ENCODE measurements around the gene TRIOBP. TPM values are rescaled to one million over a fixed set of nuclear protein-coding genes. Genes with fewer than 3 reads are reported as not detected.

TRIOBP gene
- total RNA-seq, 1 donor from 2014 or later: 40.6 TPM

- no peak overlapping the region for H3K4me2 ChIP-seq (ENCODE audit: low read length)
Observed at GRCh38 chr22:37664249-37665101, 32.4 kb upstream of the TRIOBP start.

GRCh38 chr22:37665487-37665886, 31.4 kb upstream of the TRIOBP start:
- Mint-ChIP-seq H3K9me3 (ENCODE audit: unreplicated experiment) (no peaks in the 10 kb centered on the region), H3K27me3 (ENCODE audit: low read depth, unreplicated experiment) (no peaks in the 10 kb centered on the region), H3K4me3 (ENCODE audit: unreplicated experiment) (no peak overlapping the region), H3K4me1 (ENCODE audit: low read depth, unreplicated experiment) (peaks cover 9% of the 10 kb centered on the region), H3K36me3 (ENCODE audit: low read depth, unreplicated experiment) (peaks cover 2% of the 10 kb centered on the region), H3K27ac (ENCODE audit: unreplicated experiment) (no peak overlapping the region)
- Histone ChIP-seq H4K20me1 (ENCODE audit: insufficient read depth, low read length) (peaks cover 34% of the 10 kb centered on the region), H3K4me2 (ENCODE audit: low read length) (no peak overlapping the region), H3K79me2 (ENCODE audit: insufficient read depth, low read length) (peaks cover 55% of the 10 kb centered on the region), H3K27ac (ENCODE audit: low read depth, low read length) (no peak overlapping the region), H3K9ac (ENCODE audit: low read length) (no peak overlapping the region), H3K4me3 (ENCODE audit: insufficient read depth, low read depth, low read length) (no peak overlapping the region), H3K27me3 (ENCODE audit: insufficient read depth, low read length) (no peaks in the 10 kb centered on the region), H3K36me3 (ENCODE audit: insufficient read depth, low read length) (no peaks in the 10 kb centered on the region), H2AFZ (ENCODE audit: low read depth, low read length) (no peak overlapping the region), H3K9me3 (ENCODE audit: insufficient read depth, low read depth, low read length) (no peaks in the 10 kb centered on the region), H3K4me1 (ENCODE audit: insufficient read depth, low read length) (peaks cover 12% of the 10 kb centered on the region)
- TF ChIP-seq CTCF (IDR thresholded peaks at IDR 0.05; ENCODE audit: insufficient read depth, low read depth, low read length) (no peak), EZH2 (IDR thresholded peaks at IDR 0.05; ENCODE audit: insufficient read depth, low read length) (no peak)
- DNase-seq (ENCODE audit: low read depth): no peak
- FAIRE-seq: no peak

More at GRCh38 chr22:37664249-37665101, 32.4 kb upstream of the TRIOBP start:
- TF ChIP-seq EZH2 (IDR thresholded peaks at IDR 0.05; ENCODE audit: insufficient read depth, low read length) (no peak), CTCF (IDR thresholded peaks at IDR 0.05; ENCODE audit: insufficient read depth, low read depth, low read length) (no peak)
- Mint-ChIP-seq H3K4me1 (ENCODE audit: low read depth, unreplicated experiment) (peaks cover 16% of the 10 kb centered on the region), H3K27ac (ENCODE audit: unreplicated experiment) (no peak overlapping the region), H3K4me3 (ENCODE audit: unreplicated experiment) (no peak overlapping the region), H3K36me3 (ENCODE audit: low read depth, unreplicated experiment) (peaks cover 2% of the 10 kb centered on the region), H3K27me3 (ENCODE audit: low read depth, unreplicated experiment) (no peaks in the 10 kb centered on the region), H3K9me3 (ENCODE audit: unreplicated experiment) (no peaks in the 10 kb centered on the region)
- Histone ChIP-seq H3K79me2 (ENCODE audit: insufficient read depth, low read length) (peaks cover 65% of the 10 kb centered on the region), H3K4me1 (ENCODE audit: insufficient read depth, low read length) (peaks cover 20% of the 10 kb centered on the region), H3K27ac (ENCODE audit: low read depth, low read length) (no peak overlapping the region), H3K4me3 (ENCODE audit: insufficient read depth, low read depth, low read length) (no peak overlapping the region), H4K20me1 (ENCODE audit: insufficient read depth, low read length) (peaks cover 44% of the 10 kb centered on the region), H3K27me3 (ENCODE audit: insufficient read depth, low read length) (no peaks in the 10 kb centered on the region), H3K9ac (ENCODE audit: low read length) (no peak overlapping the region), H2AFZ (ENCODE audit: low read depth, low read length) (no peak overlapping the region), H3K9me3 (ENCODE audit: insufficient read depth, low read depth, low read length) (no peaks in the 10 kb centered on the region), H3K36me3 (ENCODE audit: insufficient read depth, low read length) (no peaks in the 10 kb centered on the region)
- no peak for DNase-seq (ENCODE audit: low read depth)
- no peak for FAIRE-seq

- H3K4me1 ChIP-seq (ENCODE audit: insufficient read depth, low read length): peaks cover under 1% of the 10 kb centered on the region
- Mint-ChIP-seq H3K9me3 (ENCODE audit: unreplicated experiment) (no peaks in the 10 kb centered on the region), H3K36me3 (ENCODE audit: low read depth, unreplicated experiment) (peaks cover 2% of the 10 kb centered on the region), H3K27ac (ENCODE audit: unreplicated experiment) (no peak overlapping the region), H3K4me3 (ENCODE audit: unreplicated experiment) (no peak overlapping the region), H3K27me3 (ENCODE audit: low read depth, unreplicated experiment) (no peaks in the 10 kb centered on the region), H3K4me1 (ENCODE audit: low read depth, unreplicated experiment) (peaks cover 5% of the 10 kb centered on the region)
- H3K27me3 ChIP-seq (ENCODE audit: insufficient read depth, low read length): no peaks in the 10 kb centered on the region
- peak; percentile 5 for FAIRE-seq
- no peak overlapping the region for H2AFZ ChIP-seq (ENCODE audit: low read depth, low read length)
- DNase-seq (ENCODE audit: low read depth): peak; percentile 66
- no peaks in the 10 kb centered on the region for H3K9me3 ChIP-seq (ENCODE audit: insufficient read depth, low read depth, low read length)
- H3K27ac ChIP-seq (ENCODE audit: low read depth, low read length): no peak overlapping the region
- no peak overlapping the region for H3K9ac ChIP-seq (ENCODE audit: low read length)
- peaks cover 20% of the 10 kb centered on the region for H3K79me2 ChIP-seq (ENCODE audit: insufficient read depth, low read length)
- H4K20me1 ChIP-seq (ENCODE audit: insufficient read depth, low read length): peaks cover 7% of the 10 kb centered on the region
- no peak overlapping the region for H3K4me3 ChIP-seq (ENCODE audit: insufficient read depth, low read depth, low read length)
- no peak overlapping the region for H3K4me2 ChIP-seq (ENCODE audit: low read length)
- TF ChIP-seq EZH2 (IDR thresholded peaks at IDR 0.05; ENCODE audit: insufficient read depth, low read length) (no peak), CTCF (IDR thresholded peaks at IDR 0.05; ENCODE audit: insufficient read depth, low read depth, low read length) (no peak)
- H3K36me3 ChIP-seq (ENCODE audit: insufficient read depth, low read length): no peaks in the 10 kb centered on the region
Observed at GRCh38 chr22:37669586-37669985, 27.3 kb upstream of the TRIOBP start.

Measured in astrocyte (in vitro differentiated cells and primary cell).